ENCODE measurements around the gene SERPINA1.
"Not testable (repeated sequence)": the region's sequence is repeated elsewhere in the genome, so short reads cannot be mapped to it uniquely, and the experiment has no call there.

Gene SERPINA1

DNA sequence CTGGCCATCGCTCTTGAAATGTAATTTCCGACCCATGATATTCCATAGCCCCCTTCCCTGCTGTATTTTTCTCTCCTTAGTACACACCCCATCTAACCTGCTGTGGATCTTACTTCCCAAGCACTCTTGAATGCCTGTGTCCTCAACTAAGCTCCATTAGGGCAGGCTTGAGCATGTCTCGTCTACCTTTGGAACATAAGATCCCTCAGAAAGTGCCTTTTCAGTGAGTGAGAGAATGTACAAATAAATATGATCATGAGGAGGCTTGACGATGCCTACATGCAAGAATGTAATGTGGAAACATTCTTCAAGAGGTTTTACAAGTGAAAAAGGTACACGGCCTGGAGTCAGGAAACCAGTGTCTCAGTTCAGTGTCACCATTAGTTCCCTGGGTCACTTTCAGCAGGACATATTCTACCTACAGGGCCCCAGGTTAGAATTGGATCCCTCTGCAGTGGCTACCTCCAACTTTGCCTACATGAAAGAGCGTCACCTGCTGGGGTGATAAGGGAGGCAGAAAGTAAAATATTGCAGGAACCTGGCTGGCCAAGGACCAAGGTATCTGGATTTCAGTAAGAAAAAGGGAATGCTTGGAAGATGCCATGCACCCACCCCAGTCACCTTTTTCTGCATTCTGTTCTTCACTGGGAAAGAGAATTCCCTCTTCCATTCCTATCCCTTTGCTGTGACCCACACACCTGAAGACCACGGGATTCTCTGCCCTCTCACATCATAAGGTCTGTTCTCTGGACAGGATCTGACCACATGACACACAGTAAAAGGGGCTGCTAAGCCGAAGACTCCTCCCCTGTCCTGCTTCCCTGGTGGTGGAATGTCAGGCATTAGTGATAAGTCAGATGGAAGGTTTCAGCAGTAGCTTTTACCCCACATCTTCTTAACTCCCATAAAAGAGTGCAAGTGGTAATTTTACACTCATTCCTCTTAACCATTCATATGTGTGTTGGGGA is 24.6 kb upstream of the SERPINA1 start:
- TF ChIP-seq ZFX (IDR thresholded peaks at IDR 0.05), result no peak
- peak; percentile 27 for TF ChIP-seq CTCF (conservative IDR thresholded peaks at IDR 0.05)

DNA sequence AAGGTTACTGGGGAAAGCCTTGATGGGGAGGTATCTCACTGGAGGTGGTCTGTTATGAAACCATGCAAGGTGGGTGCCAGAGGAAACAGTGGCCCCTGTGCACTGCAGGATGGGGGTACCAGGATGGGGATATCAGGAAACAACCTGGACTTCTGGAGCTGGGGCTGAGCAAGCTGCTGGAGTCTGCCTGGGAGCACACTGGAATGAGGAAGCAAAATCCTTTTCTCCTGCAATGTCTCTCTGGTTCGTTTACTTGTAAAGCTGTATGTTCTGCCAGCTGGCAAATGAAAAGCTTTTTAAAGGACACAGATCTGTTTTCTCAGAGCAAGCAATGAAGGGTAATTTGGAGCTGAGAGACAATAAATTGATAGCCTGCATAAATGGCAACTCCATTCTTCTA is 23.2 kb upstream of the SERPINA1 start:
- TF ChIP-seq CTCF (conservative IDR thresholded peaks at IDR 0.05) (no peak), ZFX (IDR thresholded peaks at IDR 0.05) (no peak)
- peak overlapping the region; percentile 50 for H3K27ac ChIP-seq

More for the DNA sequence above, 24.6 kb upstream of the SERPINA1 start:
- no peak overlapping the region; the same call in 1 of the 2 replicates for H3K27ac ChIP-seq

GRCh38 chr14:94409430-94409829 is 21.0 kb upstream of the SERPINA1 start:
- H3K27ac ChIP-seq, result not testable (repeated sequence)

DNA sequence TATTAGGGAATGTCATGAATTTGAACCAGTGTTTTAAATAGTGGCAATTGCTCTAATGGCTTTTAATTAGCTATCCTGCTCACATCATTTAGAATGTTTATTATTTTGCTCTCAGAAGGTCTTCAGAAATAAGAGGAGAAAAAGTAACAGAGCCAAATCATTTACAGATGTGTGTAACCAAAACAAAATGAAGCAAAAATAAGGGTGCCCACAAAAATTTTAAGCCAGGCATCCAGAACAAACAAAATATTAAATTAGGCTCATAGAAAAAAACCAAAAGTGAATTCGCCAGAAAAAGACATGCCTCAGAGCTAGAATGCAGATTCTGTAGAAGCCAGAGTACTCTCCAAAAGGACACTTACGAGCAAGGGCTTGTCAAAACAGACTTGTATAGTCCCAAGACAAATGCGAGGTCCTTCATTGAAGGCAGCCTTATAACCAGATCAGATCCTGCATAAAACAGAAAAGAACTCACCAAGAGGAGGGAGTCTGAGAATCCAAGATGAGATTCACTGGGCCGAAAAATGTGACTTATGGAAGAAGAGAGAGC is 20.2 kb upstream of the SERPINA1 start:
- no peak overlapping the region for H3K27ac ChIP-seq
- TF ChIP-seq ZFX (IDR thresholded peaks at IDR 0.05), result no peak
- TF ChIP-seq CTCF (conservative IDR thresholded peaks at IDR 0.05), result no peak

DNA sequence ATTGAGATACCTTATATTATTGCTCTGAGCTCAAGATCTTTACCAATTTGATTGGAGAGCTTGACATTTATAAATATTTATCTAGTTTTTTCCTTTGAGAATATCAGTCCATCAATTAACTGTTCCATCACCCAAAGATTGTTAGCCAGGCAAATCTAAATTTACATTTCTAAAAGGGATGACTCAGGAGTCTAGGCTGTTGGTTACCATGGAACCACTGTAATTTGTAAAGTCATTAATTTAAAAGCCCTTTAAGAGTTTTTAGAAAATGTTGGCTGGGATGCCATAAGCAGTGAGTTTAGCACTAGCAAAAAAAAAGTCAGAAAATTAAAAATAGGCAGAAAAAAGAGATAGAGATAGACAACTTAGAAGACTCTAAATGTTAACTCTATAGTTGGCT is 19.5 kb upstream of the SERPINA1 start:
- TF ChIP-seq ZFX (IDR thresholded peaks at IDR 0.05), result no peak
- no peak for TF ChIP-seq CTCF (conservative IDR thresholded peaks at IDR 0.05)
- H3K27ac ChIP-seq, result no peak overlapping the region

DNA sequence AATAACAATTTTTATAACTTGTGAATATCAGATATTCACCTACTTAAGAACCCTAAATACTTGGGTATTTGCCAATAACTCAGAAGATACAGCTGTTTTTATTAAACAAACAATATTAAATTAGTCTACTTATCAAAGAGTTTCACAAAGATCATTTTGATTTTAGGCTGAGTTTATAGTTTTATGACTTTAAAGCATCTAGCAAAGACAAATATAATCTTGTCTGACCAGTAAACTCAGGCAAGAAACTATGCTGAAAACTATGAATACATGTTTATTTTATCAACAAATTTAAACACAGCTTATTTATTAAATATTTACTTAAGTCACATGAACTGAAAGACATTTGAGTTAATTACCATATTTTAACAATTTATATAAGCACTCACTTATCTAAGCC is 18.5 kb upstream of the SERPINA1 start:
- TF ChIP-seq CTCF (conservative IDR thresholded peaks at IDR 0.05), result no peak
- TF ChIP-seq ZFX (IDR thresholded peaks at IDR 0.05), result no peak
- no peak overlapping the region for H3K27ac ChIP-seq

DNA sequence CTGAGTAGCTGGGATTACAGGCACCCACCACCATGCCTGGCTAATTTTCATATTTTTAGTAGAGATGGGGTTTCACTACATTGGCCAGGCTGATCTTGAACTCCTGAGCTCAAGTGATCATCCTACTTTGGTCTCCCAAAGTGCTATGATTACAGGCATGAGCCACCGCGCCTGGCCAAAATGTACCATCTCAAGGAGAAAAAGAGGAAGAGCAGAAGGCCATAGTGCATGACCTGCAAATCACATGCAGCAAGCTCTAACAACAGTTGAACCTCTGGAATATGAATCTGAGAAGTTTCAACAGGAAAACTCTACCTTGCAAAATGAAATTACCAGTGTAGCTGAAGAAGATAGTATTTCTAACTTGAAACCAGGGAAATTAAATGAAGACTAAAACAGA is 17.1 kb upstream of the SERPINA1 start:
- no peak overlapping the region for H3K27ac ChIP-seq
- TF ChIP-seq ZFX (IDR thresholded peaks at IDR 0.05), result no peak
- TF ChIP-seq CTCF (conservative IDR thresholded peaks at IDR 0.05), result no peak

Measured in C4-2B (cell line).